GM18502 (cell line): ENCODE results near the gene HES4.
A peak's percentile ranks its signal among the peaks of the same experiment; 100 is the strongest.

Experiments
- ATAC-seq: cut with Tn5 transposase; IDR thresholded peaks from one replicate; pipeline ENCODE4 v1.9.1; 2021; ENCODE audit warnings: mild to moderate bottlenecking; ENCODE audit not compliant: unreplicated experiment, poor library complexity

HES4 gene, protein sequence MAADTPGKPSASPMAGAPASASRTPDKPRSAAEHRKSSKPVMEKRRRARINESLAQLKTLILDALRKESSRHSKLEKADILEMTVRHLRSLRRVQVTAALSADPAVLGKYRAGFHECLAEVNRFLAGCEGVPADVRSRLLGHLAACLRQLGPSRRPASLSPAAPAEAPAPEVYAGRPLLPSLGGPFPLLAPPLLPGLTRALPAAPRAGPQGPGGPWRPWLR

DNA sequence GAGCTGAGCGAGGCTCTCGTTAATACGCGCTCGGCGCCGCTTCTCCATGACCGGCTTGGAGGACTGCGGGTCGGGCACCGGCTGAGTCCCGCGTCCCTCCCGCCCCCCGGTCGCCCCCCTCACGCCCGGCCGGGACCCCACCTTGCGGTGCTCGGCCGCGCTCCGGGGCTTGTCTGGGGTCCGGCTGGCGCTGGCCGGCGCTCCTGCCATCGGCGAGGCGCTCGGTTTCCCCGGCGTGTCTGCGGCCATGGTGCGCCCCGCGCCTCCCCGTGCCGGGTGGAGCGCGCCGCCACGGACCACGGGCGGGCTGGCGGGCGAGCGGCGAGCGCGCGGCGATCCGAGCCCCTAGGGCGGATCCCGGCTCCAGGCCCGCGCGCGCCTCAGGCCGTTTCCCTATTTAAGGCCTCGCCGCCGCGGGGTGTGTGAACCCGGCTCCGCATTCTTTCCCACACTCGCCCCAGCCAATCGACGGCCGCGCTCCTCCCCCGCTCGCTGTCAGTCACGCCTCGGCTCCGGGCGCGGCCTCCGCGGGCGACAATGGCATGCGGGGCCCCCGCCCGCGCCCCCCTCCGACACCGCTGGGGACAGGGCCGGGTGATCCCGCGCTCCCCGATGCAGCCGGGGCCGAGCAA, at the start of gene HES4:
Gene HES4 (minus strand): TSS at position 373 of the 632 bp plus-strand sequence. CDS start 124 bp downstream, at position 249.
- ATAC-seq = peak; percentile 48

DNA sequence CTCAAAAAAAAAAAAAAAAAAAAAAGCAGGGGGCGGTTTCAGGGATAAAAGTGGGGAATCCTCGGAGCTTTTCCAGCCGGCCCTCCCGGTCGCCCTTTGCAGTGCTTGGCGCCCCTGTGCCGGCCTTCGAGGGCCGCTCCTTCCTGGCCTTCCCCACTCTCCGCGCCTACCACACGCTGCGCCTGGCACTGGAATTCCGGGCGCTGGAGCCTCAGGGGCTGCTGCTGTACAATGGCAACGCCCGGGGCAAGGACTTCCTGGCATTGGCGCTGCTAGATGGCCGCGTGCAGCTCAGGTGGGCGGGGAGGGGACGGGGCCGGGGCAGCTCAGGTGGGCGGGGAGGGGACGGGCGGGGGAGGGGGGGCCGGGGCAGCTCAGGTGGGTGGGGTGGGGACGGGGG, 48.9 kb upstream of the HES4 start:
- ATAC-seq = no peak

DNA sequence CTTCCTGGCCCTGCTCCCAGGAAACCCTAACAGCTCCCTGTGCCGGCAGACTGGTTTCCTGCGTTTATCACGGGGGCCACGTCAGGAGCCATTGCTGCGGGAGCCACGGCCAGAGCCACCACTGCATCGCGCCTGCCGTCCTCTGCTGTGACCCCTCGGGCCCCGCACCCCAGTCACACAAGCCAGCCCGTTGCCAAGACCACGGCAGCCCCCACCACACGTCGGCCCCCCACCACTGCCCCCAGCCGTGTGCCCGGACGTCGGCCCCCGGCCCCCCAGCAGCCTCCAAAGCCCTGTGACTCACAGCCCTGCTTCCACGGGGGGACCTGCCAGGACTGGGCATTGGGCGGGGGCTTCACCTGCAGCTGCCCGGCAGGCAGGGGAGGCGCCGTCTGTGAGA, 48.1 kb upstream of the HES4 start:
- no peak for ATAC-seq

DNA sequence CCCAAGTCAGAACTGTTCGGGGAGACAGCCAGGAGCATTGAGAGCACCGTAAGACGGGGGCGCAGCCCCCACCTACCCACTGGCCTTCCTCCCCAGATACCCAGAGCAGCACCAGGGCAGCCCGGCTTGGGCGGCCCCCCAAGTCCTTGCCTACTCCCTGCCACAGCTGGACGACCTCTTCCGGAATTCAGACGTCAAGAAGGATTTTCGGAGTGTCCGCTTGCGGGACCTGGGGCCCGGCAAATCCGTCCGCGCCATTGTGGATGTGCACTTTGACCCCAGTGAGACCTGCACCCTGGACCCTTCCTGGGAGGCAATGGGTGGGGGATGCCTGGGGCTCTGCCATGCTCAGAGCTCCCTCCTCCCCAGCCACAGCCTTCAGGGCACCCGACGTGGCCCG, 47.5 kb upstream of the HES4 start:
- no peak for ATAC-seq

DNA sequence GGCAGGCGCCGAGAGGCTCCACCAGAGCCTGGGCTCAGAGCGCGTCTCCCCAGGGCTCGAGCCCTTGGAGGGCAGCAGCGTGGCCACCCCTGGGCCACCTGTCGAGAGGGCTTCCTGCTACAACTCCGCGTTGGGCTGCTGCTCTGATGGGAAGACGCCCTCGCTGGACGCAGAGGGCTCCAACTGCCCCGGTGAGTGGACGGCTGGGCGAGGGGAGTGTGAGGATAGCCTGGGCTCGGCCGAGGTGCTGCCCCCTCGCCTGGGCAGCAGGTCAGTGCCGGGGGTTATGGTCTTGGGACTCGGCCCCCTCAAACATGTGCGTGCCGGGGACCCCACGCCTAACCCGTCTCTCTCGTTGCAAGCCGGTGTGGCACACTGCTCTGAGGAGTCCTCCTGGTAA, 46.9 kb upstream of the HES4 start:
- ATAC-seq = no peak

DNA sequence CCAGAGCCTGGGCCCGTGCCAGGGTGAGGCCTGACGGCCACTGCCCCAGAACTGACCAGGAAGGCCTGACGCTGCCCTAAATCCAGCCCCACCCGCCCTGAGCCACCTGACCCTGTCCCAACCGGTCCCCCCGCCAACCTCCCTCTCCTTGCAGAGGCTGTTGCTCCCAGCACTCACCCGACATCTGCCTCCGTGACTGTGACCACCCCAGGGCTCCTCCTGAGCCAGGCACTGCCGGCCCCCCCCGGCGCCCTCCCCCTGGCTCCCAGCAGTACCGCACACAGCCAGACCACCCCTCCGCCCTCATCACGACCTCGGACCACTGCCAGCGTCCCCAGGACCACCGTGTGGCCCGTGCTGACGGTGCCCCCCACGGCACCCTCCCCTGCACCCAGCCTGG, 46.3 kb upstream of the HES4 start:
- ATAC-seq = no peak

DNA sequence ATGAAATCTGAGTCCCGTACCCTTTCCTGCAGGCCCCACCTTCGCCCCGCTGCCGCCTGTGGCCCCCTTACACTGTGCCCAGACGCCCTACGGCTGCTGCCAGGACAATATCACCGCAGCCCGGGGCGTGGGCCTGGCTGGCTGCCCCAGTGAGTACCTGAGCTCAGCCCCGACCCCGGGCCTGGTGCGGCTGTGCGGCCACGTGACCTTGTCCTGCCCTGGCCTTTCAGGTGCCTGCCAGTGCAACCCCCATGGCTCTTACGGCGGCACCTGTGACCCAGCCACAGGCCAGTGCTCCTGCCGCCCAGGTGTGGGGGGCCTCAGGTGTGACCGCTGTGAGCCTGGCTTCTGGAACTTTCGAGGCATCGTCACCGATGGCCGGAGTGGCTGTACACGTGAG, 45.2 kb upstream of the HES4 start:
- no peak for ATAC-seq

DNA sequence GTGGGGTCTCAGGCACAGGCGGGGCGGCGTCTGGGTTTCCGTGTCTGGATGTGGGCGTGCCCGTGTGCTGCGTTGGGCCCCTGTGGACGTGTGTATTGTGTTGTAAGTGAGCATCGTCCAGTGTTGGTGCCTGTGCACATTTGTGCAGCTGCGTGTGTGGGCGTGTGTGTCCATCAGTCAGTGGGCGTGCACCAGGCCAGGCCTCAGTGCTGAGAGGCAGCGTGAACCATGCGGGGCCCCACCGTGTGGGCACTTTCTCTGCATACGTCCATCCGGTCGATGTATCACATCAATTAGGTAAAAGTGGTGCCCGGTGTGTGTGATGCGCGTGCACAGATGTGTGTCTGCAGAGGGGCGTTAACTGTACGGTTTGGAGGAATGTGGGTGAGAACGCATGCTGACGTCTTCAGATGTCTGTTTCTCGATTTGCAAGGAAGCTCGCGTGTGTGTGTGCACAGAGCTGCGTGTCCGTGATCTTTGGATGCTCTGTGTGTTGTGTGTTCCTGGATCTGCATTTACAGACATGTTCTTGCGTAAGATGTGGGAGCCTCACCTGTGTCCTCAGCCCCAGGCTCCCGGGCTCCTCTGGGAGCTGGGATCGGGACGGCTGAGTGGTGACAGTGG, 44.7 kb upstream of the HES4 start:
- no peak for ATAC-seq

DNA sequence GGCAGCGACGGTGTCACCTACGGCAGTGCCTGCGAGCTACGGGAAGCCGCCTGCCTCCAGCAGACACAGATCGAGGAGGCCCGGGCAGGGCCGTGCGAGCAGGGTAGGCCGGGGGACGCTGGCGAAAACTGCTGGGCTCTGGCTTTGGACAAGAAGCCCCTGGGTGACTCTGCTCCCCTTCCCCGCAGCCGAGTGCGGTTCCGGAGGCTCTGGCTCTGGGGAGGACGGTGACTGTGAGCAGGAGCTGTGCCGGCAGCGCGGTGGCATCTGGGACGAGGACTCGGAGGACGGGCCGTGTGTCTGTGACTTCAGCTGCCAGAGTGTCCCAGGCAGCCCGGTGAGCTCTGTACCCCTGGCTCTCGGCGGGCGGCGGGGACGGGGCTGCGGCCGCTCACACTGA, 44.0 kb upstream of the HES4 start:
- no peak for ATAC-seq

DNA sequence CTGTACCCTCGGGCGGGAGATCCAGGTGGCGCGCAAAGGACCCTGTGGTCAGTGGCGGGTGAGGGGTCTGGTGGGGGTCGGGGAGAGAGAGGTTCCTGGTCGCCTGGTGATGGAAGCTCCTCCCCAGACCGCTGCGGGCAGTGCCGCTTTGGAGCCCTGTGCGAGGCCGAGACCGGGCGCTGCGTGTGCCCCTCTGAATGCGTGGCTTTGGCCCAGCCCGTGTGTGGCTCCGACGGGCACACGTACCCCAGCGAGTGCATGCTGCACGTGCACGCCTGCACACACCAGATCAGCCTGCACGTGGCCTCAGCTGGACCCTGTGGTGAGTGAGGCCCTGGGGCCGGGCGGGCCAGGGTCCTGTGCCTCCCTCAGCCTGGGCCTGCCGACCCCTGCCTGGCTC, 43.5 kb upstream of the HES4 start:
- no peak for ATAC-seq

DNA sequence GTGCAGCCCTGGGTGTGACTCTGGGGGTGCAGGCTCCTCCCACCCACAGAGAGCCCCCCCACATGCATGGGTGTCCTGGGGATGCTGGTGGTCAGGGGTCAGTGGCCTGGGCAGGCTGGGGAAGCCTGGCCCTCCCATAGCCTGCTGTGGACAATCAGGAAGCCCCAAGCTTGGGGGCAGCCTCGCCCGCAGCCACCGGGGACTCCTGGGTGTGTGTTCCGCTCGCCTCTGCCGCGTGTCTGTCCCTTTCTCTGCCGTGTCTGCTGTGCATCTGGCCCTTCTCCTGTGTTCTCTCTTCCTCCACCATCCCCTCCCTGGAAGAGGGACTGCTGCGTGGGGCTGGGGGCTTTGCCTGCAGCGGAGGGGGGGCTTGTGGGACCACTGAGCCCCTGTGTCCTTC, 42.9 kb upstream of the HES4 start:
- ATAC-seq = no peak

DNA sequence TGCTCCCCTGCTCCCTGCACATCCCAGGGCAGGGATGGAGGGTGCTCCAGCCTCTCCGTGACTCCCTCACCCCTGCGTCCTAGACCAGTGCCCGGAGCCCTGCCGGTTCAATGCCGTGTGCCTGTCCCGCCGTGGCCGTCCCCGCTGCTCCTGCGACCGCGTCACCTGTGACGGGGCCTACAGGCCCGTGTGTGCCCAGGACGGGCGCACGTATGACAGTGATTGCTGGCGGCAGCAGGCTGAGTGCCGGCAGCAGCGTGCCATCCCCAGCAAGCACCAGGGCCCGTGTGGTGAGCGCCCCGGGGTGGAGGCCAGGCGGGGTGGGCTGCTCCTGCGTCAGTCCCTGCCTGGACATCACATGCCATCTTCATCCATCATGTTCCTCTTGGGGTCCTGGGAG, 42.0 kb upstream of the HES4 start:
- no peak for ATAC-seq

DNA sequence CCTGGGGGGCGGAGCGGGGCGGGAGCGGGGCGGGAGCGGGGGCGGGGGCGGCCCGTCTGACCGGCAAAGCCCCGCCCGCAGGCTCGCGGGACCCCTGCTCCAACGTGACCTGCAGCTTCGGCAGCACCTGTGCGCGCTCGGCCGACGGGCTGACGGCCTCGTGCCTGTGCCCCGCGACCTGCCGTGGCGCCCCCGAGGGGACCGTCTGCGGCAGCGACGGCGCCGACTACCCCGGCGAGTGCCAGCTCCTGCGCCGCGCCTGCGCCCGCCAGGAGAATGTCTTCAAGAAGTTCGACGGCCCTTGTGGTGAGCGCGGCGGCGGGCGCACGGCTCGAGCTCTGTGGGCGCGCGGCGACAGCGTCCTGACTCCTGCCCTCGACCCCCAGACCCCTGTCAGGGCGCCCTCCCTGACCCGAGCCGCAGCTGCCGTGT, 41.2 kb upstream of the HES4 start:
- no peak for ATAC-seq

DNA sequence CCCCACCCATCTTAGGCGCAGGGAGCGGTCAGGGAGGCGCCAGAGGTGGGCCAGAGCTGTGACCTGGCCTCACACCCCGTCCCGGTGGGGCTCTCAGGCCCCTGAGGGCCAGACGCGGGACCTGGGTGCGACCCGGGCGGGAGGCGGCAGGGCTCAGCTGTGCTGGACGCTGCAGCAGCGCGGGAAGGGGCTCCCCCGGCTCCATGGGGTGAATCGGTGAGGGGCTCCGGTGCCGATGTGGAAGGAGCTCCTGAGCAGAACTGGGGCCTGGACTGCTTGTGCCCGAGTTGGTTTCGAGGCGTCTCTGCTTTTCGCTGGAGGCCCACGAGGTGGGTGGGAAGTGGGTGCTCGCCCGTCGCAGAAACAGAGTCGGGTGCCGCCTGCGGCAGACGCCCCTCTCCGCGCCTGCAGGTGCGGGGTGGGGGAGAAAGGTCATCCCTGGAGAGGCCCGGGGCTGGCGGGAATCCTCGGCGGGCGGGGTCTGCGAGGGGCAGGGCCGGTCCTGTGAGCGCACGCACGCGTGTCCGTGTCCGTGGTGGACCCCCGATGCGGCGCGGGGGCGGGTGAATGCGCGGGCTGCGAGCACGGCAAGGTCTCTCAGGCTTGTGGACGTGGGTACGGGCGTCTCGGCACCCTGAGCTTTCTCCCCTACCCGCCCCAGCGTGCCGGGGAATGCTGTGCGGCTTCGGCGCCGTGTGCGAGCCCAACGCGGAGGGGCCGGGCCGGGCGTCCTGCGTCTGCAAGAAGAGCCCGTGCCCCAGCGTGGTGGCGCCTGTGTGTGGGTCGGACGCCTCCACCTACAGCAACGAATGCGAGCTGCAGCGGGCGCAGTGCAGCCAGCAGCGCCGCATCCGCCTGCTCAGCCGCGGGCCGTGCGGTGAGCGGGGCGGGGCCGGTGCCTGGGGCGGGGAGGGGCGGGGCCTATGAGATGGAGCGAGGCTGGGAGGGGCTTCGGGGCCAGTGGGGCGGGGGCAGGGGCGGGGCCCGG, 40.4 kb upstream of the HES4 start:
- ATAC-seq = no peak

DNA sequence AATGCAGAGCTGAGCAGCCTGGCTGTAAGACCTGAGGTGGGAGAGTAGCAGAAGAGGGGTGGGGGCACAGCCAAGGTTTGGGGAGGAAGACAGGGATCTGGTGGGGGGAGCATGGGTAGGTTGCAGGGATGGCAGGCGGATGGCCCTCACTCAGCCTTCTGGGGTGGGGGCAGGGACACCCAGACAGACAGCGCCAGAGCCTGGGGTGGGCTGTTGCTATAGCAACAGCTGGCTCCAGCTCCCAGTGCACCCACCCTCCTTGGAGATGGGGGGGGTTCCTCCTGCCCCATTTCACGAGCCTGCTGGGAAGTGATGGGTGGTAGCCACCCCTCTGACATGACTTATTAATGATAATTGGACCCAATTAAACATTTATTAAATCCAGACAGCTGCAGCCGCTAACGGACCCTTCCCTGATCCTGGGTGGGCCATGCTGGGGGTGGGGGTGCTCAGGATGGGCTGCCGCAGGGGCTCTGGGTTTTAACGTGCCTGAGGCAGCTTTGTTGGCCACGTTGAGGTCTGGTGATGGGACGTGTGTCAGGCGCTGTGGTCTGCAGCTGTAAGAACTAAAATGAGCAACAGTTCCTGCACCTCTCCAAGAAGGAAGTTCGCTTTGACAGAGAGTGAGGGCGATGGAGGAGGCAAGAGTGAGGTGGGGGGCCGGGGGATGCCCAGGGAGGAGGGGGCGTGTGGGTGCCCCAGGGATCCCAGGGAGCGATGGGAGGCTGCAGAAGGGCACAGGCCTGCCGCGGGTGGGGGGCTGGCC, 39.4 kb upstream of the HES4 start:
- ATAC-seq = no peak

DNA sequence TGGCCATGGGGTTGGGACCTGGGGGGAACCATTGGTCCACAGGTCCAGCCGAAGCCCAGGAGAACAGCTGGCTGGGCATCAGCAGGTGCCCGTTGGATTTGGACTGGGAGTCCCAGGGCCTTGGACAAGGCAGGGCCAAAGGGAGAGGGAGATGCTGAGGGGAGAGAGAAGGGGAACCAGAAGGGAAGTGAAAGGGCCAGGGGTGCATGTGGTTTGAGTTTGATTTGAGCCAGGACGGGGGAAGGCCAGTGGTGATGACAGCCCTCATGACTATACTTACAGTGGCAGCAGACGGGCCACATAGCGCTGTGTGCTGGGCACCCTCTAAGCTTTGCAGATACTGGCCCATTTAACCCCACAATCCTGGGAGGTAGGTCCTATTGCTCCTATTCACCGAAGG, 38.8 kb upstream of the HES4 start:
- peak; percentile 32 for ATAC-seq

DNA sequence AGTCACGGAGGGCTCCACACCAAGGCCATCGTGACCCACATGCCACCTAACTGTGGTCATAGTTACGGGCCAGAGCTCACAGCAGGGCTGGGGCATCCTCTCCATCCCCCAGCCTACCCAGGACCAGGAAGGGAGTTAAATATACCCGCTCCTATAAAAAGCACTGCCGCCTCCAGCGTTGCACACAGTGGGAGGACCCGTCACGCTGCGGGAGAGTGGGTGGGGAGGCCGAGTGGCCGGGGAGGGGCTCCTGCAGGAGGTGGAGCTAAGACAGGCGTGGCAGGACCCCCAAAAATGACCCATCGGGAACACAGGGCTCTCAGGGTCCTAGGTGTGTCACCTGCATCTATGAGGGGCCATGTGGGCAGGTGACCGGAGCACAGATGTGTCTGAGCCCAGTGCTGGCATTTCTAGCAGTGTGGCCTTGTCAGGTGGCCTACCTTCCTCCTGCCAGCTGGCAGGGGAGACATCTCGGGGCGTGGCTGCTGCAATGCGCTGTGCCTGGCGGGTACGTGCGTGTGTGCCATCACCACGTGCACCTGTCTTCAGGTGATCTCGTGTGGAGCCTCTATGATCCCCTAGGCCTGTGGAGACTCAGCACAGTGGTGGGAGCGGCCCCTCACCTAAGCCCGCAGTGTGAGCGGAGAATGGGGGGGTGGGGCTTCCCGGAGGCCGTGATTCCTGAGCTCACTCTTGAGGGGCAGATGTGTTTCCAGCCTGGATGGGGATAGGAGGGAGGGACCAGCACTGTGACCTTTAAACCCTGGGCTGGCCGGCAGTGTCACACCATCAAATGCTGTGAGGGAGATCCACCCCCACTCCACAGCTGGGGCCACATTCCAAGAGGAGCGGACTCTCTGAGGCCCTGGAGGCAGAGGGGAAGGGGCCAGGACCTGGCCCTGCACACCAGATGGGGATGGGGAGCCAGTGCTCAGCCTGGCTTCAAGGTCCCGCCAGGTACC, 37.8 kb upstream of the HES4 start:
- ATAC-seq = no peak

DNA sequence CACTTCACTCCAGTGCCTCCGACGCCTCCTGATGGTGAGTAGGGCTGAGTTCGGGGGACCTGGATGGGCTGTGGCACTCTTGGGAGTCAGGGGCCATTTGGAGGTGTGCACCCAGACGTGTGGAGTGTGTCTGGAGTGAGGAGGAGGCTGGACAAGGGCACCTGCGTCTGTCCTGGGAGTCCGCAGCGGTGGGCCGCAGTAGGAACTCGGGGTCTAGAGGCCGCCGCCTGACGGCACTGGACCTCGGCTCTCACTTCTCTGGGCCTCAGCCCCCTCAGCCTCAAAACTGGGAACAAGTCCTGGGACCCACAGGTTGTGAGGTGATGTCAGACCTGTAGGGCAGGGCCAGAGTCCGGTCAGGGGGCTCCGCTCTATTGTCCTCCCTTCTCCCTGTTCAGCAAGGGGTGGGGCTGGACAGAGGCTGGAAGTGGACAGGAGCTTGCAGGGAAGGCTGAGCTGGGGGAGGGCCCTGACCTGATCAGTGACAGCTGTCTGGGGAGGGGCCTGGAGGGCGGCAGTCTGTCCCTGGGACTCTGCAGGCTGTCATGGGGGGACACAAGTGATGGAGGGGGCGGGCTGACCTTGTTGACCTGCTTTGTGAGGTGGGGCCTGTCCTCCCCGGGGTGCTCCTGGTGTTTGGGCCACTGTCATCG, 35.5 kb upstream of the HES4 start:
- ATAC-seq = no peak

DNA sequence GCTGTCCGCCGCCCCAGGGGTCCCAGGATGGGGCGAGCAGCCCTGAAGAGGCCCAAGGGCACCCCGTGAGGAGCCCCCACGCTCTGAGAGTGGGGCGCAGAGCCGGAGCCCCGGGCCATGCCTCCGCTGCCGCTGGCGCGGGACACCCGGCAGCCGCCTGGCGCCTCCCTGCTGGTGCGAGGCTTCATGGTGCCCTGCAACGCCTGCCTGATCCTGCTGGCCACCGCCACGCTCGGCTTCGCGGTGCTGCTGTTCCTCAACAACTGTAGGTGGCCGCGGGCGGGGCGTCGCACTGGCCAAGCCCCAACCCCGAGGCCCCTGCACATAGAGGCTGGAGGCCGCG, 34.5 kb upstream of the HES4 start:
- ATAC-seq = no peak
